Activated T-helper 1 cell treated with anti-CD3 and anti-CD28 coated beads, Interleukin-12 subunit alpha, Interleukin-12 subunit beta, Interleukin-2, Interleukin-4 antibody, amounts not matched to agents 30 ng/mL and 10 ng/mL and 1 ng/mL, durations not matched to agents 14 hours and 24 hours and 36 hours (primary cell): Measurements from ENCODE around the gene CA7. TPM values are rescaled to one million over a fixed set of nuclear protein-coding genes. Genes with fewer than 3 reads are reported as not detected.

ENCODE experiments used
- DNase-seq: peaks from one replicate; pipeline ENCODE4 v3.0.0; 2021; ENCODE audit warnings: low spot score
- H3K27ac Mint-ChIP-seq: one replicate; pipeline ENCODE4 v1.8.0; 2021; ENCODE audit warnings: mild to moderate bottlenecking, mixed read lengths
- H3K27me3 Mint-ChIP-seq: one replicate; pipeline ENCODE4 v1.8.0; 2022; ENCODE audit warnings: mild to moderate bottlenecking, moderate library complexity, mixed read lengths; ENCODE audit not compliant: insufficient read depth
- H3K36me3 Mint-ChIP-seq: one replicate; pipeline ENCODE4 v1.8.0; 2021; ENCODE audit warnings: low read depth, mixed read lengths
- H3K4me1 Mint-ChIP-seq: one replicate; pipeline ENCODE4 v1.8.0; 2021; ENCODE audit warnings: low read depth, mixed read lengths
- H3K4me3 Mint-ChIP-seq: one replicate; pipeline ENCODE4 v1.8.0; 2021; ENCODE audit warnings: mild to moderate bottlenecking, moderate library complexity, mixed read lengths
- H3K9me3 Mint-ChIP-seq: one replicate; pipeline ENCODE4 v1.8.0; 2021; ENCODE audit warnings: mixed read lengths
- intact Hi-C: fragments of 100-400 bp; cut with micrococcal nuclease; formaldehyde crosslinking; loops from one replicate; pipeline ENCODE4 v1.15.1; 2024
- total RNA-seq: library from RNA; stranded (reverse); gene quantifications from 2 replicates; pipeline ENCODE4 v1.2.3, GENCODE V29; 2022

Gene CA7
- total RNA-seq, 1 donor from 2014 or later, result 0.13 TPM

- peaks cover 15% of the 10 kb centered on the region for H3K27me3 Mint-ChIP-seq
- no peaks in the 10 kb centered on the region for H3K9me3 Mint-ChIP-seq
- H3K36me3 Mint-ChIP-seq, result no peaks in the 10 kb centered on the region
- DNase-seq, result no peak
- peaks cover 15% of the 10 kb centered on the region for H3K4me1 Mint-ChIP-seq
- no peak overlapping the region for H3K4me3 Mint-ChIP-seq
- intact Hi-C loops, result no loop called here
- H3K27ac Mint-ChIP-seq, result no peak overlapping the region
Observed at GRCh38 chr16:66849549-66849948, 5.3 kb downstream of the CA7 start.

DNA sequence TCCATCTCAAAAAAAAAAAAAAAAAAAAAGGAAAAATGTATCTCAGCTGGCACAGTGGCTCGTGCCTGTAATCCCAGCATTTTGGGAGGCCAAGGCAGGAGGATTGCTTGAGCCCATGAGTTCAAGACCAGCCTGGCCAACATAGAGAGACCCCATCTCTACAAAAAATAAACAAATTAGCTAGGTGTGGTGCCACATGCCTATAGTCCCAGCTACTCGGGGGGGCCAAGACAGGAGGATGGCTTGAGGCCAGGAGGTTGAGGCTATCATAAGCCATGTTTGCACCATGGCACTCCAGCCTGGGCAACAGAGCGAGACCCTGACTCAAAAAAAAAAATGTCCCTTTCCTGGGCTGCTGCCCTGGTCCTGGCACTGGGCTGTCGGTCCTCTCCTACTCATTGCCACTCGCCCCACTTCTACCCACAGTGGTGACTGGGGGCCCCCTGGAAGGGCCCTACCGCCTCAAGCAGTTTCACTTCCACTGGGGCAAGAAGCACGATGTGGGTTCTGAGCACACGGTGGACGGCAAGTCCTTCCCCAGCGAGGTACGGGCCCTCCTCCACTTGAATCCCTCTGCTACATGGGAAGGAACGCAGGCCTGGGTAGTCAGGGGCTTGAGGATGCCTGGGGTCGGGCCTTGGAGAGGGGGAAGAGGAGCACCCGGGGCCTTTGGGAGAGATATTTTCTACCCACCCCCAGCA lies 6.1 kb downstream of the CA7 start:
- no peak for DNase-seq
- no peak overlapping the region for H3K4me3 Mint-ChIP-seq
- no peaks in the 10 kb centered on the region for H3K9me3 Mint-ChIP-seq
- peaks cover 15% of the 10 kb centered on the region for H3K4me1 Mint-ChIP-seq
- H3K27me3 Mint-ChIP-seq, result peaks cover 12% of the 10 kb centered on the region
- no peak overlapping the region for H3K27ac Mint-ChIP-seq
- no peaks in the 10 kb centered on the region for H3K36me3 Mint-ChIP-seq
- intact Hi-C loops, result no loop called here

DNA sequence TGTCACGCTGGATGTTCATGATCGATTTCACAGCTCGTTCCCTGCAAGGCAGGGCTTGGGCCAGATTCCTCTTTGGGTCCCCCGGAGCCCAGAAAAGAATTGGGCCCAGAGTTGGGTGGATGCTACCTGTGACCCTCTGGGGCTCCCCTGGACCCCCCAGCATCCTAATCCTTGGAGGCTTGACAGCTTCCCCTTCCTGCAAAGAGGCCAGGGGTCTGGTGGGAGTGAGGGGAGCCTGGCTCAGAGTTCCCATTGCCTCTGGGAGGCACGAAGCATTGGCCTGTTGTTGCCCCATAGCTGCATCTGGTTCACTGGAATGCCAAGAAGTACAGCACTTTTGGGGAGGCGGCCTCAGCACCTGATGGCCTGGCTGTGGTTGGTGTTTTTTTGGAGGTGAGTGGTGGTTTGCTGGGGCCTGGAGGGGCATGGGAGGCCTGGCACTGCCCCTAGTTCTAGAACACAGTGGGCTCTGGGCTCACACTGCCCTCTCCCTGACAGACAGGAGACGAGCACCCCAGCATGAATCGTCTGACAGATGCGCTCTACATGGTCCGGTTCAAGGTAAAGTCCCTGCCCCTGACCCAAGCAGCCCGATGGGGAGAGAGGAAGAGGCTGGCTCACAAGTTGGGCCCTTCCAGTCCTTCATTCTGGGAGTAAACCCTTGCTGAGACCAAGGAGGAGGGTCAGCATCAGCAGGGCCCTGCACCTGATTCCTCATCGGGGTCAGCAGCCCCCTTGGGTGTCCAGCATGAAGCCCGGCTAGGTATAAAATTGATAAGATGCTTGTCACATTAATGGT lies 7.2 kb downstream of the CA7 start:
- Mint-ChIP-seq H3K27me3 (peaks cover 1% of the 10 kb centered on the region), H3K36me3 (no peaks in the 10 kb centered on the region), H3K4me3 (no peak overlapping the region), H3K27ac (no peak overlapping the region), H3K9me3 (no peaks in the 10 kb centered on the region), H3K4me1 (peaks cover 15% of the 10 kb centered on the region)
- intact Hi-C loops, result no loop called here
- no peak for DNase-seq

DNA sequence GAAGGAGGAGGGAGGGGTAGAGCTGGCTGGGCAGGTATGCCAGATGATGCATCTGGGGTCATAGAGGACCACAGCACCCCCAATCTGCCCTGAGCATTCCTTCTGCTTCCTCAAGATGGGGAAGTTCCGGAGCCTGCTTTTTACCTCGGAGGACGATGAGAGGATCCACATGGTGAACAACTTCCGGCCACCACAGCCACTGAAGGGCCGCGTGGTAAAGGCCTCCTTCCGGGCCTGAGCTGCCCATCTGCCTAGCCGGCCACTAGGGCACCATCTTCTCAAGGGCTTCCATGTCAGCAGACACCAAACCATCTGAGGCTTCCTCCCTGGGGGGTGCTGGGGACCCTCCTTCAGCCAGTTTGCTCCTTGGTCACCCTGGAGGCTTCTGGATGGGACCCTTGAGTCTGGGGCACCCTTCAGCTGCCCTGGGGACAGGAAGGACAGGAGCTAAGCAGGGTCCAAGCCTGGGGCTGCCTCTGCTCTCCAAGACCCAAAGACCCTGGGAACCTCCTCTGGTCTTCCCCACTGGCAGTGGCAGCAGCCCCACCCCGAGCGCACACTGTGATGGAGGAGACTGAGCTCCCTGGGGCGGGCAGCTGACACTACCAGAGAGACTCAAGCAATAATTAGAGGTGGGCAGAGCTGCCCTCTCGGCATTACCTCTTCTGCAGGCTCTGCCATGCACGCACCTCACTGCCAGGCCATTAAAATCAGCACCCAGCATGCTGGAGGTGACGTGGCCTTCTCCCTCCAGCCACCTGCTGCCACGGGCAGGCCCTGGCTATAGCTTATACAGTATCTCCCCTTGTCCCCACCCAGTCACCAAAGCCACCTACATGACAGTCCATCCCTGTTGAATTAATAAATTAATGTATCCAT lies 9.3 kb downstream of the CA7 start:
- intact Hi-C loops, result no loop called here
- Mint-ChIP-seq H3K27ac (no peak overlapping the region), H3K9me3 (no peaks in the 10 kb centered on the region), H3K36me3 (no peaks in the 10 kb centered on the region), H3K4me1 (peaks cover 1% of the 10 kb centered on the region), H3K27me3 (no peaks in the 10 kb centered on the region), H3K4me3 (no peak overlapping the region)
- no peak for DNase-seq

DNA sequence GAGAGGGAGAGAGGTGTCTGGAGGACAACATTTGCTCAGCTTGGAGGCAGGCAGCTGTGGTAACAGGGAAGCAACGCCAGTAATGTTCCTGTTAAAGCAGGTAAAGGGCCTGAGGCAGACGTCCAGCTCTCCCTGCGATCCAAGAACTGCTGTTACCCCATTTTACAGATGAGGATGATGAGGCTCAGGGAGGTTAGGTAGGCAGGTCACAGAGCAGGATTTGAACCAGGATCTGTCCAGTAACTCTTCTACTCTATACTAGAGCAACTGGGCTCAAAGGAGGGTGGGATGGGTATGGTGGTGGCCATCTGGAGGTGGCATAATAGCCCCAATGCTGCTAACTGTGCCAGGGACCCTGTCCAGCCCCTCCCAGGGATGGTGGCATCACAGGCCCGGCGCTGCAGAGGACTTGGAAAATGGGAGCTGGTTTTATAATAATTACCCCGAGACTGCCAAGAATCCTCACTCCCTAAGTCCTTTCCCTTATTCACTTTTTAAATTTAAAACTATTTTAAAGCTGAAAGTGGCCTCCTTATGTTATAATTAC lies 12.0 kb downstream of the CA7 start:
- peaks cover 1% of the 10 kb centered on the region for H3K27me3 Mint-ChIP-seq
- intact Hi-C loops, result no loop called here
- no peaks in the 10 kb centered on the region for H3K4me1 Mint-ChIP-seq
- no peaks in the 10 kb centered on the region for H3K9me3 Mint-ChIP-seq
- no peak for DNase-seq
- no peaks in the 10 kb centered on the region for H3K36me3 Mint-ChIP-seq
- no peak overlapping the region for H3K27ac Mint-ChIP-seq
- no peak overlapping the region for H3K4me3 Mint-ChIP-seq

- Mint-ChIP-seq H3K36me3 (no peaks in the 10 kb centered on the region), H3K27ac (no peak overlapping the region), H3K4me1 (no peaks in the 10 kb centered on the region), H3K4me3 (no peak overlapping the region), H3K27me3 (peaks cover 1% of the 10 kb centered on the region), H3K9me3 (no peaks in the 10 kb centered on the region)
- no peak for DNase-seq
- intact Hi-C loops, result no loop called here
Observed at GRCh38 chr16:66856801-66857200, 12.6 kb downstream of the CA7 start.

GRCh38 chr16:66857437-66857836 lies 13.2 kb downstream of the CA7 start:
- no peak overlapping the region for H3K4me3 Mint-ChIP-seq
- H3K36me3 Mint-ChIP-seq, result no peaks in the 10 kb centered on the region
- DNase-seq, result no peak
- no peak overlapping the region for H3K27ac Mint-ChIP-seq
- H3K4me1 Mint-ChIP-seq, result no peaks in the 10 kb centered on the region
- H3K9me3 Mint-ChIP-seq, result no peaks in the 10 kb centered on the region
- peaks cover 1% of the 10 kb centered on the region for H3K27me3 Mint-ChIP-seq
- intact Hi-C loops, result no loop called here

GRCh38 chr16:66858740-66859396 lies 14.7 kb downstream of the CA7 start:
- DNase-seq, result no peak
- Mint-ChIP-seq H3K36me3 (no peaks in the 10 kb centered on the region), H3K27me3 (peaks cover 1% of the 10 kb centered on the region), H3K4me3 (no peak overlapping the region), H3K9me3 (no peaks in the 10 kb centered on the region), H3K27ac (no peak overlapping the region), H3K4me1 (no peaks in the 10 kb centered on the region)
- intact Hi-C loops, result no loop called here

DNA sequence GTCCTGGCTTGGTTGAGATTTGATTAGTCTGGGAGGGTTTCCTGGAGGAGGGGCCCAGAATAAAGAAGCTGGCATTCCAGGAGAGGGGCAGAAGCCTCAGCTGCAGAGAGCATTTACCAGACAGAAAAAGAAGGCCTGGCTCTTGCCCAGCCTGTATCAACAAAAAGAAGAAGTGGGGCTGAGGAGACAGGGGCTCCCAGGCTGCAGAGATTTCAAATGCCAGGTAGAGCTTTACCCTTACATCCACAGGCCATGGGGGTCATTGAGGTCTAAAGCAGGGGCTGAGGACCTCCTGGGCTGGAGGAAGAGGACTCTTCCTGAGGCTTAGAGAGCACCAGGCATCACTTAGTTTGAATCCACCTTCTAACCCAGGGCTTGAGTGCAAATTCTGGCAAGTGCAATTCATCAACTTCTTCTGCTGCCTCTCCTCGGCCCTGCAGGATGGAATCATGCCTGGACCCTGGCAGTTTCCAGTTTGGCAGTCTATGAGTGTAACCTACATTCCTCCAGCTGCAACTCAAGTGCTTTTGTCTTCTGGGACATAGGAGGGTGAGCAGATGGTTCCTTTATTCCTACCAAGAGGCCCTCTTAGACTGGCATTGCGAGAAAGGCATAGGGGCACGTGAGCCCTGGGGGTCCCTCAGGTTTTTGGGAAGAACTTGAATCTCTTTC lies 15.3 kb downstream of the CA7 start:
- Mint-ChIP-seq H3K27me3 (peaks cover 1% of the 10 kb centered on the region), H3K27ac (no peak overlapping the region), H3K9me3 (no peaks in the 10 kb centered on the region), H3K4me1 (no peaks in the 10 kb centered on the region), H3K4me3 (no peak overlapping the region), H3K36me3 (no peaks in the 10 kb centered on the region)
- intact Hi-C loops, result no loop called here
- no peak for DNase-seq

DNA sequence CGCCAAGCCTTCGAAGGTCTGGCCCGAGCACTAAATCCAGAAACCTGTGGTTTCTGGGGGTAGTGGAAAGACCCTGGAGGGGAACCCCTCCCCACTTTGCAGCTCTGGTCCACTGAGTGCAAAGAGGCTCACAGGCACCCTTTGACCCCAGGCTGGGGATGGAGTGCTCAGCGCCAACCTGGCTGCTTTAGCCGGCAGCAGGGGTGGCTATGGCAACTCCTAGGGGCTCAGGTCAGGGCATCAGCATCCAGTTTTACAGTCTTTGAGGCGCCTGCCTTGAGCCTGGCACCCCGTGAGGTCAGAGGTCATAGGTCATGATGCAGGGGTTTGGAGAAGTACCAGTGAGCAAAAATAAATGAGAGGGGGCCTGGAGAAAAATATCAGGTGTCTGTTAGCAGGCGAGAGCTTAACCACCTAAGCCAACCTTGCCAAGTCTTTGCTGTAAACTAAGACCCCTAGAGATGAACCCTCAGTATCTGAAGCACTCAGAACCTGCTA lies 17.9 kb downstream of the CA7 start:
- Mint-ChIP-seq H3K4me3 (no peak overlapping the region), H3K27me3 (peaks cover 1% of the 10 kb centered on the region), H3K9me3 (no peaks in the 10 kb centered on the region), H3K36me3 (no peaks in the 10 kb centered on the region), H3K4me1 (no peaks in the 10 kb centered on the region), H3K27ac (no peak overlapping the region)
- no peak for DNase-seq
- intact Hi-C loops, result no loop called here

DNA sequence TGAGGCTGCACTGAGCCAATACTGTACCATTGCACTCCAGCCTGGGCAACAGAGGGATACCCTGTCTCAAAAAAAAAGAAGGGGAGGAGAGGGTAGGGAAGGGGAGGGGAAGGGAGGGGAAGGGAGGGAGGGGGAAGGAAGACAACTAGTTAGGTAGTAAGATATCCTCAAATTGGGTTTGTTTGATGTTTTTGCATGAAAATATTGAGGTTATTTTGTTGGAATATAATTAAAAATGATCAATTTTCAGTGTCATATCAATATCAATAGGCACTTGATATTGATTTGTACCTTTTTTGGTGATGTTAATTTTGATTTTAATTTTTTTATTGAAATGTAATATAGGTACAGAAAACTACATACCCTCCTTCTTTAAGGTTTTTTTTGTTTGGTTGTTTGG lies 19.5 kb downstream of the CA7 start:
- no peaks in the 10 kb centered on the region for H3K9me3 Mint-ChIP-seq
- intact Hi-C loops, result no loop called here
- no peak for DNase-seq
- H3K36me3 Mint-ChIP-seq, result no peaks in the 10 kb centered on the region
- H3K27ac Mint-ChIP-seq, result no peak overlapping the region
- peaks cover 1% of the 10 kb centered on the region for H3K27me3 Mint-ChIP-seq
- H3K4me1 Mint-ChIP-seq, result peaks cover 6% of the 10 kb centered on the region
- no peak overlapping the region for H3K4me3 Mint-ChIP-seq

GRCh38 chr16:66869424-66869823 lies 25.2 kb downstream of the CA7 start:
- no peak for DNase-seq
- H3K27ac Mint-ChIP-seq, result no peak overlapping the region
- H3K27me3 Mint-ChIP-seq, result no peaks in the 10 kb centered on the region
- no peak overlapping the region for H3K4me3 Mint-ChIP-seq
- H3K36me3 Mint-ChIP-seq, result no peaks in the 10 kb centered on the region
- H3K9me3 Mint-ChIP-seq, result no peaks in the 10 kb centered on the region
- intact Hi-C loops, result loop anchor here (2.0 to 5.0 kb wide), 2 partner anchors 261 to 462 kb away; no protein-coding TSS in a partner anchor
- peaks cover 38% of the 10 kb centered on the region for H3K4me1 Mint-ChIP-seq
